SH-SY5Y (cell line): Measurements from ENCODE around the gene BRCC3.

ENCODE experiments used
- GATA2 ChIP-seq: IDR thresholded peaks from 2 replicates; pipeline ENCODE4 v1.6.1; 2011; ENCODE audit warnings: mild to moderate bottlenecking, low read depth, low read length
- GATA3 ChIP-seq: IDR thresholded peaks from 2 replicates; pipeline ENCODE4 v1.6.1; 2011; ENCODE audit warnings: low read depth, mild to moderate bottlenecking, low read length, moderate library complexity

DNA sequence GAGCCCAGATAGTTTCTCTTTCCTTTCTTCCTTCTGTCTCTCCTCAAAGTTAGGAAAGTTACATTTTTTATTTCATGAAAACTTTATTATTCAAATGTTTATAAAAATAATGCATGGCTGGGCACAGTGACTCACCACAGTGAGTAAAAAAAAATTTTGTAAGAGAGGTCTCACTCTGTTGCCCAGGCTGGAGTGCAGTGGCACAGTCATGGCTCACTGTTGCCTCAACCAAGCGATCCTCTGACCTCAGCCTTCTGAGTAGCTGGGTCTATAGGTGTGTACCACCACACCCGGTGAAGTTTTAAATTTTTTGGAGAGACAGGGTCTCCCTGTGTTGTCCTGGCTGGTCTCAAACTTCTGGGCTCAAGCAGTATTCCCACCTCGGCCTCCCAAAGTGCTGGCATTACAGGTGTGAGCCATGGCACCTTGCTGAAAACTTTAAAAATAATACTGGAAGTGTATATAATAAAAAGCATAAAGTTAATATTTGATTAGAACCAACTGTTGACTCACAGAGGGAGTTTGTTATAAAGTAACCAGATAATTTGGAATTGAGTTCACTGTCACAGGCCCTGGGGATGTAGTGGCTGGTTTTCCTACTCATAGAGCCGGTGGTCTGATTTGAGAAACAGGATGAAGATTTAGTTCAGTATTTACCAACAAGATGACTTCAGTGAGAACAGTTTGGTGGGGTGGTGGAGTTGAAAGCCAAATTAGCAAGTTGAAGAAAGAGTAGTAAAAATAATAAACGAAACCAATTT is 18.4 kb upstream of the BRCC3 start:
- TF ChIP-seq GATA2 (no peak), GATA3 (no peak)
